GM12891 (cell line): ENCODE results near the gene TMEM179.

ENCODE experiments used
- POLR2A ChIP-seq: IDR thresholded peaks from 2 replicates; pipeline ENCODE4 v1.6.1; 2011; ENCODE audit warnings: low read depth, low read length, control low read depth
- TAF1 ChIP-seq: IDR thresholded peaks from 2 replicates; pipeline ENCODE4 v1.6.1; 2011; ENCODE audit warnings: low read depth, low read length, control low read depth

- TF ChIP-seq POLR2A (no peak), TAF1 (no peak)
Measured at GRCh38 chr14:104574536-104574935, 30.0 kb downstream of the TMEM179 start.
